Lung (tissue), 12 donors: Measurements from ENCODE around the gene HECTD1. TPM values are rescaled to one million over a fixed set of nuclear protein-coding genes. Genes with fewer than 3 reads are reported as not detected.
A peak's percentile ranks its signal among the peaks of the same experiment; 100 is the strongest.
"Not testable (repeated sequence)": the region's sequence is repeated elsewhere in the genome, so short reads cannot be mapped to it uniquely, and the experiment has no call there.

Experiments used
- ATAC-seq: fragments of 200-7000 bp; cut with Tn5 transposase; one replicate; pipeline ENCODE4 v1.9.1; 2020; ENCODE audit warnings: moderate number of reproducible peaks; ENCODE audit not compliant: insufficient read depth, low FRiP score
- DNase-seq, 3 donors: peaks; one replicate each; pipeline ENCODE4 v3.0.0-alpha.2; 2013 to 2017
- H3K27ac ChIP-seq, 2 donors: one replicate each; pipeline ENCODE4 v1.5.1; 2013; ENCODE audit warnings: mild to moderate bottlenecking in 2 of 2, moderate library complexity in 2 of 2, control low read depth in 1 of 2, inconsistent platforms in 1 of 2, low read depth in 1 of 2, low read length in 1 of 2
- H3K27me3 ChIP-seq, 3 donors: one replicate each; pipeline ENCODE4 v1.5.1; 2013; ENCODE audit warnings: low read length in 2 of 3; ENCODE audit not compliant: control insufficient read depth in 3 of 3, insufficient read depth in 3 of 3
- H3K36me3 ChIP-seq, 4 donors: one replicate each; pipeline ENCODE4 v1.5.1; 2013; ENCODE audit warnings: low read length in 4 of 4, mild to moderate bottlenecking in 1 of 4, moderate library complexity in 1 of 4; ENCODE audit not compliant: control insufficient read depth in 4 of 4, insufficient read depth in 4 of 4
- H3K4me1 ChIP-seq, 5 donors: one replicate each; pipeline ENCODE4 v1.5.1; 2013; ENCODE audit warnings: low read length in 5 of 5, mild to moderate bottlenecking in 2 of 5, moderate library complexity in 1 of 5; ENCODE audit not compliant: control insufficient read depth in 5 of 5, insufficient read depth in 5 of 5
- H3K4me3 ChIP-seq: one replicate; pipeline ENCODE4 v1.5.1; 2013; ENCODE audit warnings: mild to moderate bottlenecking, control low read depth, moderate library complexity
- H3K9ac ChIP-seq, 2 donors: one replicate each; pipeline ENCODE4 v1.5.1; 2013; ENCODE audit warnings: low read length in 2 of 2, control low read depth in 1 of 2; ENCODE audit not compliant: insufficient read depth in 1 of 2
- H3K9me3 ChIP-seq, 4 donors: one replicate each; pipeline ENCODE4 v1.5.1; 2013; ENCODE audit warnings: low read length in 3 of 4, mild to moderate bottlenecking in 1 of 4, moderate library complexity in 1 of 4; ENCODE audit not compliant: control insufficient read depth in 4 of 4, insufficient read depth in 3 of 4
- WGBS, 2 donors: extraction: QIAGEN DNeasy Blood & Tissue Kit; methylation state at CpG; one replicate each; pipeline ENCODE4 v1.1.7; 2013; 5-methylcytosine and 5-hydroxymethylcytosine counted together
- polyA plus RNA-seq, 2 donors: library from polyadenylated mRNA; stranded (reverse); fragments of 200-250 nt; gene quantifications; one replicate each; pipeline ENCODE4 v1.2.1, GENCODE V29; 2013
- total RNA-seq, 2 donors: library from RNA; depleted of rRNA in 1 of 2; stranded (reverse); fragments of >200 nt in 1 of 2; gene quantifications; one replicate each; pipeline ENCODE4 v1.2.1, GENCODE V29; 2014 to 2021
- TF ChIP-seq, protein P1 (sequence below): IDR thresholded peaks from 2 replicates; pipeline ENCODE4 v1.5.1; 2012; ENCODE audit warnings: mild to moderate bottlenecking; ENCODE audit errors: control extremely low read depth, extremely low read depth
- donor health status: control.
- donor health status: control.
- donor health status: Bipolar disorder and iron deficiency.
- donor health status: healthy.
- donor health status: DM: yes; HTN: yes; CAD: no.

HECTD1 gene
- total and polyA plus RNA-seq, 4 donors: 44.8 to 399 (median 97.9) TPM

DNA sequence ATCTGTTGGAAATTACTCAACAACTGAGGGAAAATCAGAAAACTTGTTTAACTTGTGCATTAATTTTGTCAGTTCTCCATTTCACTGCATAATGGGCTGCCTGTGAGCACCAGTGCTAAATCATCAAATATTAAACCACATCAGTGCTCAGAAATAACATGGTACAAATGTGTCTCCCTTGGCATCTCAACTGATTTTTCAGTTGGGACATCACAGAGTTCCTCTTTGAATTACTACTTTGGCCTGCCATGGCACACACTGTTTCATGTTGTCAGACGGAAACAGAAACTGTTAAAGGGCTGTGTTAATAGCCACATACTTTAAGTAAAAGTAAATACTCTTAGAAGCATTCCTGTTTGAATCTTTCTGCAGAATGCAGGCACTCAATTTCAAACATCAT lies 139.4 kb downstream of the HECTD1 start:
- H3K4me3 ChIP-seq: no peak overlapping the region
- TF ChIP-seq, protein P1, sequence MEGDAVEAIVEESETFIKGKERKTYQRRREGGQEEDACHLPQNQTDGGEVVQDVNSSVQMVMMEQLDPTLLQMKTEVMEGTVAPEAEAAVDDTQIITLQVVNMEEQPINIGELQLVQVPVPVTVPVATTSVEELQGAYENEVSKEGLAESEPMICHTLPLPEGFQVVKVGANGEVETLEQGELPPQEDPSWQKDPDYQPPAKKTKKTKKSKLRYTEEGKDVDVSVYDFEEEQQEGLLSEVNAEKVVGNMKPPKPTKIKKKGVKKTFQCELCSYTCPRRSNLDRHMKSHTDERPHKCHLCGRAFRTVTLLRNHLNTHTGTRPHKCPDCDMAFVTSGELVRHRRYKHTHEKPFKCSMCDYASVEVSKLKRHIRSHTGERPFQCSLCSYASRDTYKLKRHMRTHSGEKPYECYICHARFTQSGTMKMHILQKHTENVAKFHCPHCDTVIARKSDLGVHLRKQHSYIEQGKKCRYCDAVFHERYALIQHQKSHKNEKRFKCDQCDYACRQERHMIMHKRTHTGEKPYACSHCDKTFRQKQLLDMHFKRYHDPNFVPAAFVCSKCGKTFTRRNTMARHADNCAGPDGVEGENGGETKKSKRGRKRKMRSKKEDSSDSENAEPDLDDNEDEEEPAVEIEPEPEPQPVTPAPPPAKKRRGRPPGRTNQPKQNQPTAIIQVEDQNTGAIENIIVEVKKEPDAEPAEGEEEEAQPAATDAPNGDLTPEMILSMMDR: no peak
- H3K4me1 ChIP-seq: no peaks in the 10 kb centered on the region
- 34 to 46% methylated on average over 1 of the region's 1 CpG for WGBS, 2 donors
- ATAC-seq (peak; percentile 77), DNase-seq (peak in 2 of 3 donors; percentile 9 to 53)
- H3K27me3 ChIP-seq: no peaks in the 10 kb centered on the region
- peaks cover 0 to 4% (median 1%) of the 10 kb centered on the region in 4 donors for H3K36me3 ChIP-seq
- no peak overlapping the region for H3K9ac ChIP-seq
- no peaks in the 10 kb centered on the region for H3K9me3 ChIP-seq
- no peak overlapping the region for H3K27ac ChIP-seq

DNA sequence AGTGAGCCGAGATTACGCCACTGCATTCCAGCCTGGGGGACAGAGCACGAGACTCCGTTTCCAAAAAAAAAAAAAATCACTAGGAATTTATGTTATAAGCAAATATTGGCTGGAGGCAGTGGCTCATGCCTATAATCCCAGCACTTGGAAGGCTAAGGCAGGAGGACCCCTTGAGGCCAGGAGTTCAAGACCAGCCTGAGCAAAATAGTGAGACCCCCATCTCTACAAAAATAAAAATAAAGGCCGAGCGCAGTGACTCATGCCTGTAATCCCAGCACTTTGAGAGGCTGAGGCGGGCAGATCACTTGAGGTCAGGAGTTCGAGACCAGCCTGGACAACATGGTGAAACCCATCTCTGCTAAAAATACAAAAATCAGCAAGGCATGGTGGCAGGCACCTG lies 144.7 kb downstream of the HECTD1 start:
- not testable (repeated sequence) for H3K4me1 ChIP-seq, H3K9ac ChIP-seq, H3K9me3 ChIP-seq, ATAC-seq, H3K36me3 ChIP-seq, DNase-seq, H3K27me3 ChIP-seq, H3K4me3 ChIP-seq, H3K27ac ChIP-seq
- 90 to 95% methylated on average over 8 of the region's 8 CpGs for WGBS, 2 donors

DNA sequence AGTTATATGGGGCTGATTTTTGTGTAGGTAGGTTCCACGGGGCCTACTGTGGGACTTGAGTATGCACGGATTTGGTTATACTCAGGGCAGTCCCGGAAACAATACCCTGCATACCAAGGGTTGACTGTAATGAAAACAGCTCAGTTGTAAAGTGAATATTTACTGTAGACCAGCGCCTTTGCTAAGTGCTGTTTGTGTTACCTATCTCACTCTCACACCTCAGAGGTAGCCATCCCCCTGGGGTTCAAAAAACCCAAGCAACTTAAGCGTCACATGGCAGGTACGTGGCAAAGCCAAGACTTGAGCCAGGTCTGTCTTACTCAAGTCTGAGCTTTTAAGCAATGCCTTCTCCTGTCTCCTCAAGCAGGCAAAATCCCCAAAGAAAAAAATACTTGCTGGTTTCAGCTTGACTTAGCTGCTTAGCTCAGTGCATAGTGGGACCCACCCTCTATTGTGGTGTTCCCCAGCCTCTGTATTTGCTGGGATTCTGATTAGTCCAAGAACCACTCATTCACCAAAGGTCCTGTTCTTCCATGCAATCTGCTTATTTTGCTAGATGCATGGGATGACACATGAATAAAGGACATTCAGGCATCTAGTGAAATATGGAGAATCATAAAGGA lies 147.2 kb downstream of the HECTD1 start:
- 79 to 84% methylated on average over 6 of the region's 6 CpGs for WGBS, 2 donors
- no peaks in the 10 kb centered on the region for H3K36me3 ChIP-seq
- TF ChIP-seq, protein P1: no peak
- no peak overlapping the region for H3K4me3 ChIP-seq
- no peak for ATAC-seq
- no peak for DNase-seq
- peaks cover 0 to 5% (median 3%) of the 10 kb centered on the region in 5 donors for H3K4me1 ChIP-seq
- H3K27ac ChIP-seq: peak overlapping the region in 1 of 2 donors; percentile 10
- no peaks in the 10 kb centered on the region for H3K27me3 ChIP-seq
- H3K9ac ChIP-seq: no peak overlapping the region
- H3K9me3 ChIP-seq: no peaks in the 10 kb centered on the region

DNA sequence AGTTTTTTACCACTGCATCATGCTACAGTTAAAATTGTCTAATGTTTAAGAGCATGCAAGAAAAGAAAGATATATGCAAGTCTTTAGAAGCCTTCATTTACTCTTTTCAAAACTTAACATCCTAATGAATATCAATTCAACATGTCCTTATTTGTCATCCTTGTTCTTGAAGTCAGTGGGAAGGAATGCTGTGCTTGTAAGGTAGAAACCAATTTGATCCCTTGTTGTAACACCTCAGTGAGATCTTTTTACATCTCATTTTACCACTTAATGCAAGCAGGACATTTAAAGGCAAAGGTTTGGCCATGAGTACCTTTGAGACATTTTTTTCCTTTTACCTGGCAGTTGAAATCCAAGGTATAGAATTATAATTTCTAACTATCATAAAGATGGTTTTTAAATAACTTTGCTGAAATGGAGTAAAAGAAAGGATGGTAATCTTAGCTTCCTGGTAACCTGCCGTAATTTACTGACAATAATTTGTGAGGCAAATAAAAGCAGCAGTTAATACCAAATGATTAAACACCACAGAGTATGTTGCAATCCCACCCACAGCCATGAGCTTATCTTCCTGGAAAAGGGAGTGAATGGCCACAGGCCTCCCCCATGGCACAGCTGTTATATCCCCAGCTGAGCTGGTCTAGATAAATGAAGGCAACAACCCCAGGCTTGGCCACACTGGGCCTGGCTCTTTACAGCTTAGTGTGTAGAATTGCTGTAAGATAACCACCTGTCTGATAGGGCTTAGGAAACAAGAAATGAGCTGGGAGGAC lies 148.3 kb downstream of the HECTD1 start:
- no peaks in the 10 kb centered on the region for H3K27me3 ChIP-seq
- ATAC-seq (peak; percentile 75), DNase-seq (peak in 2 of 3 donors; percentile 39 to 44)
- TF ChIP-seq, protein P1: no peak
- no peak overlapping the region for H3K9ac ChIP-seq
- 28 to 52% methylated on average over 1 of the region's 1 CpG for WGBS, 2 donors
- peak overlapping the region in 1 of 2 donors; percentile 3 for H3K27ac ChIP-seq
- no peaks in the 10 kb centered on the region for H3K9me3 ChIP-seq
- H3K4me1 ChIP-seq: peaks cover 0 to 5% (median 3%) of the 10 kb centered on the region in 5 donors
- no peak overlapping the region for H3K4me3 ChIP-seq
- H3K36me3 ChIP-seq: no peaks in the 10 kb centered on the region
